IPS-NIHi11 (cell line): ENCODE measurements around the gene LAPTM4A.
"Not testable (repeated sequence)": the region's sequence is repeated elsewhere in the genome, so short reads cannot be mapped to it uniquely, and the experiment has no call there.

Experiments used
- DNase-seq: peaks from one replicate; pipeline ENCODE4 v3.0.0; 2012; ENCODE audit warnings: mixed read lengths, low spot score

The LAPTM4A gene

GRCh38 chr2:20051532-20052228, at the start of gene LAPTM4A:
Gene LAPTM4A (minus strand): TSS chr2:20051628. CDS start chr2:20051520, 108 bp downstream.
- peak; percentile 96 for DNase-seq

GRCh38 chr2:20100711-20101110, 49.3 kb upstream of the LAPTM4A start:
- no peak for DNase-seq

- DNase-seq = no peak
Measured at GRCh38 chr2:20099780-20100179, 48.4 kb upstream of the LAPTM4A start.

GRCh38 chr2:20097889-20098714, 46.7 kb upstream of the LAPTM4A start:
- DNase-seq = peak; percentile 90

GRCh38 chr2:20095469-20095868, 44.0 kb upstream of the LAPTM4A start:
- no peak for DNase-seq

GRCh38 chr2:20094955-20095354, 43.5 kb upstream of the LAPTM4A start:
- DNase-seq = no peak

- DNase-seq = no peak
Measured at GRCh38 chr2:20094142-20094755, 42.8 kb upstream of the LAPTM4A start.

- DNase-seq = peak; percentile 68
Measured at GRCh38 chr2:20093263-20094141, 42.1 kb upstream of the LAPTM4A start.

- no peak for DNase-seq
Measured at GRCh38 chr2:20092901-20093235, 41.4 kb upstream of the LAPTM4A start.

- no peak for DNase-seq
Measured at GRCh38 chr2:20092226-20092900, 40.9 kb upstream of the LAPTM4A start.

GRCh38 chr2:20091305-20091991, 40.0 kb upstream of the LAPTM4A start:
- DNase-seq = no peak

- DNase-seq = no peak
Measured at GRCh38 chr2:20089715-20090464, 38.5 kb upstream of the LAPTM4A start.

- not testable (repeated sequence) for DNase-seq
Measured at GRCh38 chr2:20085909-20086308, 34.5 kb upstream of the LAPTM4A start.

- DNase-seq = not testable (repeated sequence)
Measured at GRCh38 chr2:20082812-20083211, 31.4 kb upstream of the LAPTM4A start.

GRCh38 chr2:20081841-20082240, 30.4 kb upstream of the LAPTM4A start:
- DNase-seq = no peak

GRCh38 chr2:20080839-20081415, 29.5 kb upstream of the LAPTM4A start:
- DNase-seq = peak; percentile 49

GRCh38 chr2:20080428-20080827, 29.0 kb upstream of the LAPTM4A start:
- no peak for DNase-seq

GRCh38 chr2:20079546-20080115, 28.2 kb upstream of the LAPTM4A start:
- no peak for DNase-seq

GRCh38 chr2:20077411-20077940, 26.0 kb upstream of the LAPTM4A start:
- no peak for DNase-seq
